Uterus (tissue), 2 donors: ENCODE results near the gene GZMM.
A peak's percentile ranks its signal among the peaks of the same experiment; 100 is the strongest.

Experiments
- CTCF ChIP-seq, 4 experiments: fragments of 200-600 bp in 2 of 4; fragments of 450-650 bp in 2 of 4; sonication (generic) in 2 of 4; IDR thresholded peaks; one replicate each; pipeline ENCODE4 v1.5.1; 2016 to 2019; ENCODE audit warnings: antibody characterized with exemption in 4 of 4, mild to moderate bottlenecking in 2 of 4, moderate library complexity in 1 of 4
- POLR2A ChIP-seq, 2 donors: fragments of 450-650 bp; IDR thresholded peaks; one replicate each; pipeline ENCODE4 v1.6.1; 2016; ENCODE audit warnings: antibody characterized with exemption in 2 of 2, mild to moderate bottlenecking in 1 of 2, moderate library complexity in 1 of 2

GRCh38 chr19:532561-533363 is 11.1 kb upstream of the GZMM start:
- TF ChIP-seq CTCF (IDR thresholded peaks at IDR 0.05), result peak; percentile 35 to 61 (median 50)
- no peak for TF ChIP-seq POLR2A (IDR thresholded peaks at IDR 0.05)
